HEK293 (cell line): ENCODE data around the gene HOXA11.

Experiments
- CTCF ChIP-seq: fragments of 450-650 bp; formaldehyde crosslinking; IDR thresholded peaks from 2 replicates; pipeline ENCODE4 v1.5.1; 2016; ENCODE audit warnings: missing biosample characterization, missing genetic modification characterization
- REPIN1 ChIP-seq: fragments of 450-650 bp; formaldehyde crosslinking; IDR thresholded peaks from 2 replicates; pipeline ENCODE4 v1.5.1; 2017; ENCODE audit warnings: missing biosample characterization, missing genetic modification characterization, low read depth
- ZNF114 ChIP-seq: fragments of 450-650 bp; formaldehyde crosslinking; IDR thresholded peaks from 2 replicates; pipeline ENCODE4 v1.5.0; 2017; ENCODE audit warnings: missing biosample characterization, missing genetic modification characterization
- ZNF146 ChIP-seq: fragments of 450-650 bp; formaldehyde crosslinking; IDR thresholded peaks from 2 replicates; pipeline ENCODE4 v1.5.1; 2016; ENCODE audit warnings: missing biosample characterization, missing genetic modification characterization
- ZNF488 ChIP-seq: fragments of 450-650 bp; formaldehyde crosslinking; IDR thresholded peaks from 2 replicates; pipeline ENCODE4 v1.5.1; 2016; ENCODE audit warnings: missing biosample characterization, missing genetic modification characterization

GRCh38 chr7:27181795-27182275 lies 3.2 kb downstream of the HOXA11 start:
- TF ChIP-seq ZNF146 (no peak), ZNF114 (no peak), CTCF (tag by site-specific recombination) (no peak), REPIN1 (tag by site-specific recombination) (no peak), ZNF488 (tag by site-specific recombination) (no peak)
